Hepatocyte (in vitro differentiated cells): ENCODE data around the gene ABLIM2. TPM values are rescaled to one million over a fixed set of nuclear protein-coding genes. Genes with fewer than 3 reads are reported as not detected.

ENCODE experiments used
- DNase-seq: peaks from one replicate; pipeline ENCODE4 v3.0.0-alpha.2; 2016; ENCODE audit warnings: low spot score
- H2AFZ ChIP-seq: fragments of 200-600 bp; sonication (generic); 2 replicates; pipeline ENCODE4 v1.6.0; 2016; ENCODE audit warnings: antibody characterized with exemption, mild to moderate bottlenecking
- H3K27ac ChIP-seq: fragments of 200-600 bp; sonication (generic); 2 replicates; pipeline ENCODE4 v1.5.1; 2016; ENCODE audit warnings: mild to moderate bottlenecking
- H3K27me3 ChIP-seq: fragments of 200-600 bp; sonication (generic); 2 replicates; pipeline ENCODE4 v1.6.1; 2016
- H3K36me3 ChIP-seq: fragments of 200-600 bp; sonication (generic); replicated peaks from 2 replicates; pipeline ENCODE4 v1.5.1; 2016; ENCODE audit warnings: low read depth; ENCODE audit not compliant: insufficient read depth
- H3K4me1 ChIP-seq: fragments of 200-600 bp; sonication (generic); 2 replicates; pipeline ENCODE4 v1.5.1; 2016; ENCODE audit warnings: mild to moderate bottlenecking, moderate library complexity; ENCODE audit not compliant: insufficient read depth
- H3K4me2 ChIP-seq: fragments of 200-600 bp; sonication (generic); 2 replicates; pipeline ENCODE4 v1.6.0; 2016
- H3K4me3 ChIP-seq: fragments of 200-600 bp; sonication (generic); 2 replicates; pipeline ENCODE4 v1.5.1; 2016; ENCODE audit warnings: mild to moderate bottlenecking
- H3K79me2 ChIP-seq: fragments of 200-600 bp; sonication (generic); 2 replicates; pipeline ENCODE4 v1.6.0; 2017; ENCODE audit warnings: mild to moderate bottlenecking
- H3K9me2 ChIP-seq: fragments of 200-600 bp; sonication (generic); replicated peaks from 2 replicates; pipeline ENCODE4 v1.6.0; 2017; ENCODE audit warnings: mild to moderate bottlenecking; ENCODE audit not compliant: insufficient read depth
- H3K9me3 ChIP-seq: fragments of 200-600 bp; sonication (generic); 2 replicates; pipeline ENCODE4 v1.5.1; 2016; ENCODE audit warnings: low read depth, mild to moderate bottlenecking
- H4K20me1 ChIP-seq: fragments of 200-600 bp; sonication (generic); 2 replicates; pipeline ENCODE4 v1.6.0; 2016; ENCODE audit warnings: mild to moderate bottlenecking; ENCODE audit not compliant: insufficient read depth, poor library complexity, severe bottlenecking
- CTCF ChIP-seq: fragments of 200-600 bp; sonication (generic); IDR thresholded peaks from 2 replicates; pipeline ENCODE4 v1.5.1; 2016; ENCODE audit warnings: antibody characterized with exemption, mild to moderate bottlenecking; ENCODE audit not compliant: poor library complexity
- EZH2 ChIP-seq: fragments of 200-600 bp; sonication (generic); IDR thresholded peaks from 2 replicates; pipeline ENCODE4 v1.6.1; 2016; ENCODE audit warnings: antibody characterized with exemption, mild to moderate bottlenecking, borderline replicate concordance
- EZH2phosphoT487 ChIP-seq: fragments of 200-600 bp; sonication (generic); IDR thresholded peaks from one replicate; pipeline ENCODE4 v1.6.1; 2018; ENCODE audit warnings: antibody characterized with exemption, mild to moderate bottlenecking, low read depth, moderate library complexity; ENCODE audit not compliant: unreplicated experiment, severe bottlenecking
- WGBS: methylation state at CpG from one replicate; pipeline ENCODE4 v1.1.6; 2016; ENCODE audit warnings: low lambda C conversion rate; ENCODE audit errors: missing lambda C conversion rate; 5-methylcytosine and 5-hydroxymethylcytosine counted together
- polyA plus RNA-seq: library from polyadenylated mRNA; unstranded; fragments of >200 nt; fragmentation: Nextera tagmentation; extraction: Ambion mirVana; gene quantifications from 2 replicates; pipeline ENCODE4 v1.2.1, GENCODE V29; 2016
- total RNA-seq: library from RNA; depleted of rRNA; stranded (reverse); fragments of >200 nt; gene quantifications from 2 replicates; pipeline ENCODE4 v1.2.3, GENCODE V29; 2014

ABLIM2 gene
- total and polyA plus RNA-seq, 2 experiments from 2014 or later = 1.7 to 2.0 TPM

DNA sequence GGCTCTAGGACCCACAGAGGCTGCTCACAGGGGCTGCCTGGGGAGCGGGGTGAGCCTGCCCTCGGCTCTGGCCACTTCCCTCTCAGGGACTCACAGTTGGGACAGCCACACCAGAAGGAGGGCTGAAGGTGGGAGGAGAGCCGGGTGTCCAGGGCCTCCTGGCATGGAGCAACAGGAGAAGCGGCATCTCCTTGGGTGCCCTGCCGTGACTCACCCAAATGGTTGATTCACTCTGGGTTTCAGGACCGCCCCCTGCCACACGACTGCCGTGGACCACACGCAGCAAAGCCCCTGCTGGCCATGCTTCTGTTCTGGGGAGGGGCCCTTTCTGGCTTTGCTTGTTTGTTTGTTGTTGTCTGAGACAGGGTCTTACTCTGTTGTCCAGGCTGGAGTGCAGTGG is 132.9 kb downstream of the ABLIM2 start:
- DNase-seq = no peak
- no peaks in the 10 kb centered on the region for H3K27me3 ChIP-seq
- H3K79me2 ChIP-seq = no peaks in the 10 kb centered on the region
- no peaks in the 10 kb centered on the region for H4K20me1 ChIP-seq
- no peaks in the 10 kb centered on the region for H3K9me3 ChIP-seq
- 86% methylated on average over 8 of the region's 9 CpGs for whole genome bisulfite sequencing
- no peaks in the 10 kb centered on the region for H3K4me1 ChIP-seq
- no peak overlapping the region for H3K4me2 ChIP-seq
- H3K36me3 ChIP-seq = no peaks in the 10 kb centered on the region
- H3K27ac ChIP-seq = no peak overlapping the region
- H3K4me3 ChIP-seq = no peak overlapping the region
- TF ChIP-seq CTCF (no peak), EZH2 (no peak), EZH2phosphoT487 (no peak)
- no peaks in the 10 kb centered on the region for H3K9me2 ChIP-seq
- no peak overlapping the region for H2AFZ ChIP-seq

- 87% methylated on average over 21 of the region's 25 CpGs for WGBS
- H3K27me3 ChIP-seq = no peaks in the 10 kb centered on the region
- H3K27ac ChIP-seq = no peak overlapping the region
- no peaks in the 10 kb centered on the region for H3K9me2 ChIP-seq
- DNase-seq = no peak
- no peak for TF ChIP-seq EZH2phosphoT487
- TF ChIP-seq CTCF = no peak
- TF ChIP-seq EZH2 = no peak
- no peaks in the 10 kb centered on the region for H4K20me1 ChIP-seq
- no peaks in the 10 kb centered on the region for H3K79me2 ChIP-seq
- no peak overlapping the region for H2AFZ ChIP-seq
- no peaks in the 10 kb centered on the region for H3K36me3 ChIP-seq
- no peak overlapping the region for H3K4me3 ChIP-seq
- H3K4me1 ChIP-seq = no peaks in the 10 kb centered on the region
- no peaks in the 10 kb centered on the region for H3K9me3 ChIP-seq
- no peak overlapping the region for H3K4me2 ChIP-seq
These were observed 134.4 kb downstream of the ABLIM2 start for GRCh38 chr4:8024073-8024786.

DNA sequence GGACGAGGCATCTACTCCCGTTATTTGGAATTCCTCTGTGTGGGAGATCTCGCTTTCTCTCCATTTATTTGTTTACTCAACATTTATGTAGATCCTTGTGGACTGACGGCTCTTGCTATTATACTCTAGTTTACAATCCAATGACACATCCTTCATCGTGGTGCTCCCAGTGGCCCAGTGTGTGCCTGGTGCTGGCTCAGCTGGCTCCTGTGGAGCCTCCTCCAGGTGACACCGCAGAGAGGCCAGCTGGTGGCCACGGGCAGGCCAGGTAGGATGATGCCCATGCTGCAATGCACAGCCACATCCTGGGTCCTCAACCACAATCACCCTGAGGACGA is 134.9 kb downstream of the ABLIM2 start:
- Histone ChIP-seq H3K9me2 (no peaks in the 10 kb centered on the region), H3K4me1 (no peaks in the 10 kb centered on the region), H3K9me3 (no peaks in the 10 kb centered on the region), H3K27me3 (no peaks in the 10 kb centered on the region), H3K79me2 (no peaks in the 10 kb centered on the region), H3K4me3 (no peak overlapping the region), H4K20me1 (no peaks in the 10 kb centered on the region), H3K27ac (no peak overlapping the region), H2AFZ (no peak overlapping the region), H3K36me3 (no peaks in the 10 kb centered on the region), H3K4me2 (no peak overlapping the region)
- TF ChIP-seq EZH2phosphoT487 = no peak
- no peak for TF ChIP-seq CTCF
- TF ChIP-seq EZH2 = no peak
- no peak for DNase-seq
- 77% methylated on average over 8 of the region's 8 CpGs for WGBS
